Measurements from ENCODE around the gene CPE.
"Not testable (repeated sequence)": the region's sequence is repeated elsewhere in the genome, so short reads cannot be mapped to it uniquely, and the experiment has no call there.

CPE gene

DNA sequence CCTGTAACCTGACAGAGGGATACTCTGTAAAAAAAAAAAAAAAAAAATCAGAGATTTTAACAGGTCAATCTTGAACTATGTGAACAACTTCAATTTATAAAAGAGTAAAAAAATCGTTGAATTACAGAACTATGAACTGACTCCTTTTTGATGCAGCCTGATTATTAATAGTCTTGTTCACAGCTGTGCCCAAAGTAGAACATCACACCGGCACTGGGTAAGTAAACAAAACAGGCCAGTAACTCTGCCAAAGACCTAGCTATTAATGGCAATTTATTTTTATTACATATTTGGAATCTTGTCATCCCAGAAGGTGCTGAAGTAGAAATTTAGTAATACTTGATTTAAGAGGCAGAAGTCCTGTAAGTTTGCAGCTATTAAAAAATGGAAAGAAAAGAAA, 31.4 kb downstream of the CPE start:
- DNase-seq = peak; percentile 30

DNA sequence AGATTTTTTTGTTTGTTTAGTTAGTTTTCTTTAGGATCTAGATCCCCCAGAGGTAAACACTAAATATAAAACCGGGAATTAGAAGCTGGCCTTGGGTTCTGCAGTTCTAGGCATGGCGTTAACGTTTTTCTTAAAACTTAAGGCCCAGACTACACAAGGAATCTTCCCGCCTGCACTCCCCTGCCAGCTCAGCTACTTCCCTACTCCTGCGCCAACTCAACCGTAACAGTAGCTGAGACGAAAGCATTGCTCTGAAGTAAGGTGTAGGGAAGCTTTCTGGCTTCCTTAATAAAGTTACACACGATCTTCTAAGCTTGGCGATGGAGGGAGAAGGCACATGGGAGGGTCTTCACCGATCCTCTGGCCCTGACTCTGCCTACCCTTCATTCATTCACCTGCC, 37.1 kb downstream of the CPE start:
- DNase-seq = no peak

DNA sequence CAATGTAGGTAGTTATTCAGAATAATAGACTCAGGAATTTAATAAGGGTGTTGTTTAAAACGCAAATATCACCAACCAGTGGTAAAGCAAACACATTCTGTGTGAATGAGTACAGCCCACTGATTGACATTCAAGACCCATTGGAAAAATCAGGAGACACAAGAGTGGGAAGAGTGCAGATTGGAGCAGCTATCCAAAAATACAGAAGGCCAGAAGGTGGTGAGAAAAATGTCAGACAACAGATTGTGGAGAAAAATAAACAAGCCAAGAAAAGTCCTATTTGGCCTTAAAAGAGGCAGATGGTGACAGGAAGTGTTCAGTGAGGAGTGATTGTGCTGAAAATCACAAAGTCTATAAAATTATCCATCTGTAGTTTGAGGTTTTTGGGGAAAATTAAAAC, 39.3 kb downstream of the CPE start:
- no peak for DNase-seq

DNA sequence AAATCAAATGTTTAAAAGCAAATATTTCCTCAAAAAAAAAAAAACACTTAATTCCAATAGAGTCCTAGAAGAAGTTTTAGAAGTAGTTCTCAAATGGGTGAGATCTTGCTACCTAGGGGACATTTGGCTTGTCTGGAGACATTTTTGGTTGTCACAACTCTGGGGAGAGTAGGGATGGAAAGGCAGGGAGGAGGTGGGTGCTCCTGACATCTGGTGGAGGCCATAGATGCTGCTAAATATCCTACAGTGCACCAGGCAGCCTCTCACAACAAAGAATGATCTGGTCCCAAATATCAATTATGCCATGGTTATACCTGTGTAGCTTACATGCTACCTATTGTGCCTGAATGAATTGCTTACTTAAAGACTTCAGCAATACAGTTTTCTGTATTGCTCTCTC, 46.8 kb downstream of the CPE start:
- DNase-seq = no peak

DNA sequence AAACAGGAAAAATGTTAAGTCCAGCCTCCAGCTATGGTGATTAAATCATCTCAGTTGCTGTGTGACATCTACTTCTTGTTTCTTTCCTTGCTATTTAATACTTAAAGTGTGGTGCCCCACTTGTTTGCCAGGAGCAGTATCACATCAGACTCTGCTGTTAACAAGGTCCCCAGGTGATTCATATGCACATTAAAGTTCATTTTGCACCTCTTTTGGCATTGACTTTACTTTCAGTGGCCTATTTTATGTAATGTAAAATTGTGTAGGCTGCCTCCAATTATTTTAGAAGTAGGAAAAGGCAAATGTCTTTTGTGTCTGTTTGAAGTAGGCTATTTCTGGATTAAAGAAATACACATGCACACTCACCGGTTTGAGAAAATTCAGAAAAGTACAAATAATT, 47.5 kb downstream of the CPE start:
- no peak for DNase-seq

DNA sequence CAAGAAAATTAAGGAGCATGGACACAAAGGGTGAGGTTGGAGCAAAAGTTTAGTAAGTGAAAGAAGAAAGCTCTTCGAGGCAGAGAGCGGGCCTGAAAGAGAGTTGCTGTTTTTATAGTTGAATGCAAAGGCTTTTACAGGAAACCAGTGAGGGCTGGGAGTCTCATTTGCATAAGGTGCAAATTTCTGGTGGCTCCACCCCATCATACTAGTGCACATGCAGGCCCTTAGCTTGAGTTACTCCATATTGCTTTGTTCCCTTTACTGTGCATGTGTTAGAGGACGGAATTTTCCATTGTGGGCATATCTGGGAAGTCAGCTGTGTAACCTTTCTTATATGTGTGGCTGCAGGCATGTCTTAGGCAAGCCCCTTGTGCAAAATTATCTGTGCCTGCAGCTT, 48.0 kb downstream of the CPE start:
- DNase-seq = no peak

DNA sequence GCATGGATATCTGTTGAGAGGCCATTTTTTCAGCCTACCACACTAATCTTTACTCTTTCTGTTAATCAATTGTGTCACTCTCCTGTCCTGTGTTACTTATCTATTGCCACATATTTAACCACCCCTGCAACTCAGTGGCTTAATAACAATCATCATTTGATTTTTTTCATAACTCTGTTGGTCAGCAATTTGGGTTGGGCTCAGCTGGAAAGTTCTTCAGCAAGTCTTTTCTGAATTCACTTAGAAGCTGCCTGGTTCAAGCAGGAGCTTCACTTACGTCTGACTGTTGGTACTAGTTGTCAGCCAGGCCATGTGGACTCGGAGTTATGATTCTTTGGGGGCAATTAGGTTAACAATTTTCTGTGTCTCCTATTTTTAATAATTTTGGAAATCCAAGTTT, 50.1 kb downstream of the CPE start:
- no peak for DNase-seq

DNA sequence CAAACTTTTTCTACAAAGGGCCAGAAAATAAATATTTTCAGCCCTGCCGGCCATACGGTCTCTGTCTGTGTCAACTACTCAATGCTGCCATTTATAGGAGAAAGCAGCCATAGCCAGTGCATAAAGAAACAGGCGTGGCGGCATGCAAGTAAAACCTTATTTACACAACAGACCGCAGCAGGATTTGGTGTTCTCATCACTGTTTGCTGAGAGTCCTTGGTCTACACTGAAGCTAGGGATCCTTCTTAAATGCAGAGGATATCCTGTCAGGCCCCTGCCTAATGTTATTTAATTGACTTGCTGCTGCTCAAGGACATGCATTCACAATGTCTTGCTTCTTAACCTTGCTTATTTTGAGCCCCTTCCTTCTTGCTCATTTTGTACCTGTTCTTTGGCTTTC, 54.7 kb downstream of the CPE start:
- no peak for DNase-seq

DNA sequence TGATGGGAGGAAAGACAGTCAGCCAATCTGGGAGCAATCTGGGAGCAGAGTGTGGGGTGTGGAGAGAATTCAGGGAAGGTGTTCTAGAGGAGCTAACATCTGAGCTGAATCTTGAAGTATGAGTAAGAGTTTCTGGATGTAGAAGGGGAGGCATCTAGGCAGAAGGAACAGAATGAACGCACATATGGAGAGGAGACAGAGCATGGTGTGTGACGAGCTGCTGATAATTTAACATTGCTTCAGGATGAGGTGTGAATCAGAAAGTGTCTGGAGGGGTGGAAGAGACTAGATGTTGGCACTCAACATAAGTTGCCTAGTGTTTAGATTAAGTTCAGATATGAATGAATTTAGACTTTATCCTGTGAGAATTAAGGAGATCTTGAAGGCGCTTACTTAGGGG, 58.9 kb downstream of the CPE start:
- DNase-seq = no peak

DNA sequence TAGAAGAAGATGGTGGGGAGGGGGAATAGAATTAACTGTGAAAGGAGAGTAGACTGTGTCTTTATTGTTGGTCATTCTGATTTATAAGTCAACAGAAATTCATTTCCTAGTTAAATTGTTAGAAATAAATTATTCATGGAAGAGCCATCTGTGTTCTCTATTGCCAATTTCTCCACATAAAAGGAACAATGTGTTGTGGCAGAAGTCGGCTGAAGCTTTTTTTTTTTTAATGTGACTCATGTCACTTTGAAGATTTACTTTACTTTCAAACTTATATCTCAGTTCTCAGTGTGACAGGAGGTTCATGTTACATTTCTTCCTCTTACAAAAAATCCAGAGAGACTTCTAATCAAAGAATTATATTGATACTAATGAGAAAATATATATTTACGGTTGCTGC, 60.5 kb downstream of the CPE start:
- no peak for DNase-seq

DNA sequence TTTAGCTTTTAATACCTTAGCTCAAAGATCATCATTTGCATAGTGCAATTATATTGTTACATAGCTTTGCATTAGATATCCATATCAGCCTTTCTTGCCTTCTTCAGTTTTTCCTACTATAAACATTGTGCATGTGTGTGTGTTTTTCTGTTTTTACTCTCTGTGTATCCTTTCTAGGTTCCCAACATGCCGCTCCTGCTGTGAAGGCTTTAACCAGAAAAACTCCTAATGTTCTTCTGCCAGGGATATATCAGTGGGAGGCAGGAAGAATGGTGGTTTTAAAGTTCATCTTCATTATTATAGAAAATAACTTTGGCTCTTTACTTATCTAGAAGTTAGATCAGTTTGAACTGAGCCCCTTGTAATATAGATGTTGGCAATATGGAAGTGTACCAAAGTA, 61.2 kb downstream of the CPE start:
- no peak for DNase-seq

DNA sequence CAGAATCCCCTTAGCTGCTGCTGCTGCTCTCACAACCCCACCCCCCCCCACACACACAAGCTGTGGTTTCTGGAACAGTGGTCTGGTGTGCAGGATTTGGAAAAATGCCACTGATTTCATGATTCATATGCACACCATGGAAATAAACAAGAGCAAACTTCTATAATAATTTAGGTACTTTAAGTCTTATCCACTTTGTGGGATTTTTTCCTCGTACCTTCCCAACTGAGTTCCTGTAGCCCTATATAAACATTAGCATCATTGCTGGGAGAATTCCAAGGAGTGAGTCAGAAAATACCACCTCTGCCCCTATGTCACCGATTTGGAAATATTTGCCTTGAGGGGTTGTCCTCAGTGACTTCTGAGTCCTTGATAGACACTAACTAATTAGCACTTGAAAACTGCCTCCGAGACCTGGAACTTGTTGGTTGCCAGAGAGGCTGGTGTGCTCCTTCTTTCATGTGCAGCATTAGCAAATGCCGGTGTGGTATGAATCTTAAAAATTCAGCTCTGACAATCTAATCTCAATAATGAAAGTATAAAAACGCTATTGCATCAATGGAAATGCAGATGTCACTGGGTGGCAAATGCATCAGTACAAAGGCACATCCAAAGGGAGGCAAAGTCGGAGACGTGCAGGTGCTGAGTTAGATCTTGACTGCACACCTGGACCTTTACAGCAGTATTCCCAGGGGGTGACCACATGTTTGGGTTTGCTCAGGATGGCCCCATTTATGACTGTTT, 61.8 kb downstream of the CPE start:
- DNase-seq = no peak

DNA sequence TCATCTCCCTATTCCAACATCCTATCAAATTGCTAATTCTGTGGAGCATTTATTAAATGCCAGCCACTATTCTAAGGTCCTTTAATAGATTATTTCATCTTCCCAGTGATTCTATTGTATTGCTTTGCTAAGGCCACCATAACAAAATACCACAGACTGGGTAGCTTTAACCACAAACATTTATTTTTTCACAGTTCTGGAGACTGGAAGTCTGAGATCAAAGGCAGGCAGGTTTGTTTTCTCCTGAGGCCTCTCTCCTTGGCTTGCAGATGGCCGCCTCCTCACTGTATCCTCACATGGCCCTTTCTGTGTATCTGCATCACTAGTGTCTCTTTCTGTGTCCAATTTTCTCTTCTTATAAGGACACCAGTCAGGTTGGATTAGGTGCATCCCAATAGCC, 64.5 kb downstream of the CPE start:
- no peak for DNase-seq

DNA sequence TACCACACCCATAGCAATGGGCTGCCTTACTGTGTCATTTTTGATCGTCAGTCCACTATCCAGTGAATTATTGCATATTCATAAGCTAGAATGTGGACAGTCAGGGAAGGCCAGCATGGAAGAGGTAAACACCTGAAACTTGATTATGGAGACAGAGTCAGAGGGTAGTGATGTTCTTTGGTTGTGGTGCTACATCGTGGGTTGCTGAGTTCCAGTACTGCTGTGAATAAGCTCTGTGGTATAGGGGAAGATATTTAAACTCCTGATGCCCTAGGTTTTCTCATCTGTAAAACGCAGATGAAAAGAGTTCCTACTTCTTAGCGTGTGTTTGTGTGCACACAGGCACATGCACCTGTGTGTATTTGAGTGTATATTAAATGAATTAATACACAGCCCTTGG, 69.9 kb downstream of the CPE start:
- DNase-seq = no peak

DNA sequence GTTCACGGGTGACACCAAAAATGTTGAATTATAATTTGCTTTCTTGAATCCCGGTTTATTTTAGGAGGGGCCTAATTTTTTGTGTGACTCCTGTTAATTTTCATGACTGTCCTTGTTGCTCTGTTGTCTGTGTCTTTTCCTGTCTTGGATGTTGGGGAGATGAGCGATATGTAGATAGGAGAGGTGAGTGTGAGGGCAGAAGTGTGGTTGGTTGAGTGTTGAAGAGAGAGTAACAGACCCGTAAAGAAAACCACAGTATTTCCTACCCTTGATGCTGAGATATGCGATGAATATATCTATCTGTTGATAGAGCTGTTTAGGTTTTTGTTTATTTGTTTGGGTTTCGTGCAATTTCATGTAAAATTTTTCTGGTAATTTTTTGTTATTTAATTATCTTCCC, 70.5 kb downstream of the CPE start:
- DNase-seq = no peak

DNA sequence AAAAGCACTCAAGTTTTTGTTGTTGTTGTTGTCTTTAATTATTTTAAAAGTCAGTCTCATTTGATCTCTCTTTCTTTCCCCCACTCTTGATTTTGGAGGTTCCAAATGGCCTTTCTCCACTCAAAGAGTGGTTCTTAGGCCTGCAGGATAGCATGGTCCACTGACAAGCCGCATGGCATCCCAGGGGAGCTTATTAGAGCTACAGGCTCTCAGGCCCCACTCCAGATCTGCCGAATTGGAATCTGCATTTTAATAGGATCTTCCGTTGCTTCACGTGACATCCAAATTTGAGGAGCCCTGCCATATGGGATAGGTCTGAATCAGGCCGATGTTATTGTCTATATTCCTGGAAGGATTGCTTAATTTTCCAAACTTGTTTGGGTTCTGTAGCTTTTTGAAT, 72.1 kb downstream of the CPE start:
- DNase-seq = no peak

DNA sequence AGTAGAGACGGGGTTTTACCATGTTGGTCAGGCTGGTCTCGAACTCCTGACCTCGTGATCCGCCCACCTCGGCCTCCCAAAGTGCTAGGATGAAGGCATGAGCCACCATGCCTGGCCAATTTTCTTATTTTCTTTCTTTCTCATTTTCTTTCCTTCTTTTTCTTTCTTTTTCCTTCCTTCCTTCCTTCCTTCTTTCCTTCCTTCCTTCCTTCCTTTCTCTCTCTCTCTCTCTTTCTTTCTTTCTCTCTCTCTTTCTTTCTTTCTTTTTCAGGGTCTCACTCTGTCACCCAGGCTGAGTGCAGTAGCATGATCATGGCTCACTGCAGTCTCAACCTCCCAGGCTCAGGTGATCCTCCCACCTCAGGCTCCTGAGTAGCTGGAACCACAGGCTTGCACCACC, 74.3 kb downstream of the CPE start:
- not testable (repeated sequence) for DNase-seq

DNA sequence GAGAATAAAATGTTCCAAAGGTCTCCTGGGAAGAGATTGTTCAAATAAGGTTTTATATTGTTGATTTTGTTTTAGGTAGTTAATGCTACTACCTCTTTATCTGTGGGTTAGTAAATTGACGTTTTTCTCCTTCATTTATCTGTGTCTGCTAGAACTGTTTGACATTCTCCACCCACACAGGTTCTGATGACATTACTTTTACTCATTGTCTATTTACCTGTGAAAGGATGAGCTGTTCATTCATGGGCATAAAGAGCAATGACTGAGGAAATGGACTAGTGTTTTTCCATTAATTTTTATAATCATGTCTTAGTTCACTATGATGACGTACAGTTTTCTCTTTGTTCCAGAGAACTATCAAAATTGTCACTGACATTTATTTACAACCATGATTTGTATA, 75.6 kb downstream of the CPE start:
- DNase-seq = no peak

DNA sequence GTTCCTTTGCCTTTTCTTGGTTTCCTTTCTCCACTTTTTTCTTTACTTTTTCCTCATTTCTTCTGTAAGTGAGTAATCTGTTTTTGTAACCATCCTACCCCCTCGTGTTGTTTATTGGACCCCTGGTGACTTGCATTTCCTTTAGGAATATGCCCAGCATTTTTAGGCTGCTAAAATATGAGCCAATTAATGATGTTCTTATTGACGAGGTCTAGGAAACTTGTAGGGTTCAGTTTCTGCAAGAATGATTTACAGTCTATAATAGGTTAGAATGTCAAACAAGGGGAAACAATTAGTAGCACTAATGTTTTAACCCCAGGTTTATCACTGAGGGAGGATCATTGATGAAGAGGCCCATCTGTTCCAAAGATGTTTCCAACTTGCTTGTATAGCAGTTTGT, 79.0 kb downstream of the CPE start:
- no peak for DNase-seq

DNA sequence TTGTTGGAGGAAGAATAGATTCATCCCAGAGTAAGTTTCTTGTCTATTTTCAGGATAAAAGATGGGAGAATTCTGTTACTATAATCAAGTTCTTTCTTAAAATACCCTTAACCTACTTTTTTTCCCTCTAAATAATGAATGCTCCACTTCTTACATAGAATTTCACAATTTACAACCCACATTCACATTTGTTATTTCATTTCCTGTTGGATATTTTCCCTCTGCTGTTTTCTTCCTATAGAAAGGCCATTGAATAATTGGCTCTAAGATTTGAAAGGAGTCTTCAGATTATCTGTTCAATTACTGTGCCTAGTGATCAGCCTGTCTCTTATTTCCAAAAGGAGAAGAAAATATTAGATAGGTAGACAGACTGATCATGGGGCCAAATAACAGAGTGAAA, 79.7 kb downstream of the CPE start:
- no peak for DNase-seq

DNA sequence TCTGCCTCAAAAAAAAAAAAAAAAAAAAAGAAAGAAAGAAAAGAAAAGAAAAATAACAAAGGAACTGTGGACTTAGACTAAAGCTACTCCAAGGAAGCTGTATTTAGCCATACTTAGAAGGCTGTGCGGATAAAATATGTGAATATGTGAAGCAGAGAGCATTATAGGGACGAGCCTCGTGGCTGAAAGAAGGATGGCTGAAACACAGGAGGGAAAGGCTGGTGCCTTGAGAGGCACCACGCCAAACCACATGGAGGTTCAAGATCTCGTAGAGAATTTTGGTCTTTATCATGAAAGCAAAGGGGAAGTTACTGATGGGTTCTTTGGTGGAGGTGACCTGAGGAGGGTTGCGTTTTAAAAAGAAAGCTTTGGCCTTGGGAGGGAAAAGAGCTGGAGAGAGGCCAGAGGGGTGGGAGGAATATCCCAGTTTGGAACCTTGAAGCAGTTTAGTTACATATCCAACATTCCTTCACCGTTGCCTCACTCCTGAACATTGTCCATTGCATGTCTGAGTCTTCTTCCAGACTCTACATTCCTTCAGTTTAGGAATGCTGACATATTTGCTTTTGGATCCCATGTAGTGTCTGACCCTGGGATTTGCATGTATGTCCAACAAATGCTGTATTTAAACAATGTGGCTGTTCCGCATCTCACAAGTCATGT, 82.5 kb downstream of the CPE start:
- no peak for DNase-seq

DNA sequence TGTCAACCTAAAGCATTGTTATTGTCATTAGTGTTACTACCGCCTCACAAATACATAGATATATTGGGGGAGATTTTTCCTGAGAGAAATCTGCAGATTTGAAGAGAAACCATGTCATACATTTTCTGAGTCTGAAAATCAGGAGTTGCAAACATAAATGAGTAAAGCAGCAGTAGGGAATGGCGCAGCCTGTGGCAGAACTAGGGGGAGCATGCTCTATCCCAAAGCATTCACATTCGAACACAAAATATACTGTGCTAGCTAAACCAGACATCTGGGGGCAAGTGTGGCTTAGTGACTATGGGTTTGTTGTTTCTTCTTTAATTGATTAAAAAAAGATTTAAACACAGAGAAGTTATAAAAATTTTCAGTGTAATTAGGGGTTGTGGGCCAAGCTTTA, 83.2 kb downstream of the CPE start:
- DNase-seq = no peak

DNA sequence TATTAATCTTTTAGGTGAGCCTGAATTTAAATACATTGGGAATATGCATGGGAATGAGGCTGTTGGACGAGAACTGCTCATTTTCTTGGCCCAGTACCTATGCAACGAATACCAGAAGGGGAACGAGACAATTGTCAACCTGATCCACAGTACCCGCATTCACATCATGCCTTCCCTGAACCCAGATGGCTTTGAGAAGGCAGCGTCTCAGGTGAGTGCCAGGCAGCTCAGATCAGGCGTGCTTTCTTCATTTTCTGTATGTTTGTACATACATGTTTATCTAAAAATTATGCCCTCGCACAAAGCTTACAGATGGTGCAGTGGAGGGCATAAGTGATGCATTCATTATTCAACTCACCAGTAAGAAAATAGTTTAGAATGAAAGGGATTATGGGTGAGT, 85.6 kb downstream of the CPE start:
- DNase-seq = no peak

DNA sequence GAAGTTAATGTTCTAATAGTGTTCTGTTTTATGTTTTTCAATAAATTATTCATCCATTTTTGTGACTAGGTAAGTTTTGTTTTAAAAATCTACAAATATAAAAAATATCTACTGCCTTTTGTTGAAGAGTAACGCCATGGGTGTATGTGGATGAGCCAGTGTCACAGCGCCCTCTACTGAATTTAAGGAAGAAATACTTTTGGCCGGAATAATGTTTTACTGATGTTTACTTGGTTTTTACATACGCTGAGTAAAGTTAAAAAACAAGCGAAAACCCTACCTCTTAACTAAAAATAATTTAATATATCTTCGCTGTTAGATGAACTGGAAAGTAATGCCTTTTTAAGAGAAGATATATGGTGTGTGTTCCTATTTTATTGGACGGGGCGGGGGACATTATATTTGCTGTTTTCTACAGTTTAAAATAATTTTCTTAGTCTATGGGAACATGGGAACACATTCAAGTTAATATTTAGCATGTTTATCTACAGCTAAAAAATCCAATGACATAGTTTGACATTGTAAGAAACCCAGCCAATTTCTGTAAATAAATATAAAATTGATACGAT, 86.1 kb downstream of the CPE start:
- peak; percentile 16 for DNase-seq

DNA sequence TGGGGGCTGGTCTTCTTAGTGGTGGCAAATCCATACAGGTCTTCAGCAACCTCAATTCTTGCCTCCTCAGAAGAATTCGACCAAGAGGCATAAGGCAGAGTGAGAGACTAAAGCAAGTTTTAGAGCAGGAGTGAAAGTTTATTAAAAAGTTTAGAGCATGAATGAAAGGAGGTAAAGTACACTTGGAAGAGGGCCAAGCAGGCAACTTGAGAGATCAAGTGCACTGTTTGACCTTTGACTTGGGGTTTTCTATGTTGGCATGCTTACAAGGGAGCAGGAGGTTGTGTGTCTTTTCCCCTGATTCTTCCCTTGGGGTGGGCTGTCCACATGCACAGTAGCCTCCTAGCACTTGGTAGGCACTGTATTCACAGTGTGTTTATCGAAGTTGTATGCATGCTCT, 91.2 kb downstream of the CPE start:
- no peak for DNase-seq
